Fibroblast of lung (primary cell): ENCODE results near the gene GHRHR.

Source experiments
- EZH2 ChIP-seq: IDR thresholded peaks from 2 replicates; pipeline ENCODE4 v1.5.1; 2012; ENCODE audit warnings: low read length, control low read depth, mild to moderate bottlenecking; ENCODE audit errors: missing control alignments
- TF ChIP-seq, protein P1 (sequence below), 2 donors: IDR thresholded peaks in 1 of 2; conservative IDR thresholded peaks in 1 of 2; 1 replicate in 1 of 2; 2 replicates in 1 of 2; pipeline ENCODE4 v1.5.1; 2011 to 2012; ENCODE audit warnings: low read length in 2 of 2, control low read depth in 1 of 2, inconsistent platforms in 1 of 2, low read depth in 1 of 2, mild to moderate bottlenecking in 1 of 2

DNA sequence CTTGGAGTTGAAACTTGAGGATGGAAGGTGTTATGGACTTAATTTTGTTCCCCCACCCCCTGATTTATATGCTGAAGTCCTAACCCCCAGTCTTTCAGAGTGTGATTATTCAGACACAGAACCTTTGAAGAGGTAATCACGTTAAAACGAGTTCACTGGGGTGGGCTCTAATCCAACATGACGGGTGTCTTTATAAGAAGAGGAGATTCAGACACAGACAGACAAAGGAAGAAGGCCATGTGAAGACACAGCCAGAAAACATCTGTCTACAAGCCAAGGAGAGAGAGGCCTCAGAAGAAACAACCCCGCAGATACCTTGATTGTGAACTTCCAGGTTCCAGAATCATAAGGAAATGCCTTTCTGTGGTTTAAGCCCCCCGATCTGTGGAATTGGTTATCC is 37.0 kb downstream of the GHRHR start:
- no peak for TF ChIP-seq EZH2
- TF ChIP-seq, protein P1, sequence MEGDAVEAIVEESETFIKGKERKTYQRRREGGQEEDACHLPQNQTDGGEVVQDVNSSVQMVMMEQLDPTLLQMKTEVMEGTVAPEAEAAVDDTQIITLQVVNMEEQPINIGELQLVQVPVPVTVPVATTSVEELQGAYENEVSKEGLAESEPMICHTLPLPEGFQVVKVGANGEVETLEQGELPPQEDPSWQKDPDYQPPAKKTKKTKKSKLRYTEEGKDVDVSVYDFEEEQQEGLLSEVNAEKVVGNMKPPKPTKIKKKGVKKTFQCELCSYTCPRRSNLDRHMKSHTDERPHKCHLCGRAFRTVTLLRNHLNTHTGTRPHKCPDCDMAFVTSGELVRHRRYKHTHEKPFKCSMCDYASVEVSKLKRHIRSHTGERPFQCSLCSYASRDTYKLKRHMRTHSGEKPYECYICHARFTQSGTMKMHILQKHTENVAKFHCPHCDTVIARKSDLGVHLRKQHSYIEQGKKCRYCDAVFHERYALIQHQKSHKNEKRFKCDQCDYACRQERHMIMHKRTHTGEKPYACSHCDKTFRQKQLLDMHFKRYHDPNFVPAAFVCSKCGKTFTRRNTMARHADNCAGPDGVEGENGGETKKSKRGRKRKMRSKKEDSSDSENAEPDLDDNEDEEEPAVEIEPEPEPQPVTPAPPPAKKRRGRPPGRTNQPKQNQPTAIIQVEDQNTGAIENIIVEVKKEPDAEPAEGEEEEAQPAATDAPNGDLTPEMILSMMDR (conservative IDR thresholded peaks at IDR 0.05 in 1 of 2, IDR thresholded peaks at IDR 0.05 in 1 of 2; ENCODE audit: low read depth in 1 of 2, low read length in 2 of 2): no peak
